ENCODE measurements around the gene FLACC1.
A peak's percentile ranks its signal among the peaks of the same experiment; 100 is the strongest.

Gene FLACC1

GRCh38 chr2:201357221-201357620, at the start of gene FLACC1:
FLACC1 (minus strand) TSS chr2:201357345; CDS start chr2:201351404, 5,941 bp downstream.
- Histone ChIP-seq H3K27ac (ENCODE audit: low read length) (peak within 1 kb of the TSS; percentile 44), H3K27me3 (ENCODE audit: low read depth, low read length) (no peaks in the 10 kb centered on the region), H3K4me1 (ENCODE audit: control insufficient read depth in 1 of 2, insufficient read depth in 2 of 2, low read length in 2 of 2) (peaks cover 0 to 11% of the 10 kb centered on the region in 2 donors), H3K36me3 (ENCODE audit: control insufficient read depth in 1 of 2, insufficient read depth in 2 of 2, low read length in 2 of 2) (no peaks in the 10 kb centered on the region), H3K4me3 (ENCODE audit: low read depth in 1 of 2, low read length in 2 of 2) (peak within 1 kb of the TSS; percentile 2 to 8), H3K9me3 (ENCODE audit: control insufficient read depth in 1 of 2, low read length in 2 of 2) (no peaks in the 10 kb centered on the region)

- peak overlapping the region; percentile 39 for H3K27ac ChIP-seq (ENCODE audit: low read length)
- H3K9me3 ChIP-seq (ENCODE audit: control insufficient read depth in 1 of 2, low read length in 2 of 2): no peaks in the 10 kb centered on the region
- H3K27me3 ChIP-seq (ENCODE audit: low read depth, low read length): no peaks in the 10 kb centered on the region
- no peak overlapping the region for H3K4me3 ChIP-seq (ENCODE audit: low read depth in 1 of 2, low read length in 2 of 2)
- H3K36me3 ChIP-seq (ENCODE audit: control insufficient read depth in 1 of 2, insufficient read depth in 2 of 2, low read length in 2 of 2): no peaks in the 10 kb centered on the region
- peaks cover 8 to 47% of the 10 kb centered on the region in 2 donors for H3K4me1 ChIP-seq (ENCODE audit: control insufficient read depth in 1 of 2, insufficient read depth in 2 of 2, low read length in 2 of 2)
Measured at GRCh38 chr2:201406077-201406662, 49.0 kb upstream of the FLACC1 start.

- Histone ChIP-seq H3K4me3 (ENCODE audit: low read depth in 1 of 2, low read length in 2 of 2) (no peak overlapping the region), H3K9me3 (ENCODE audit: control insufficient read depth in 1 of 2, low read length in 2 of 2) (no peaks in the 10 kb centered on the region), H3K4me1 (ENCODE audit: control insufficient read depth in 1 of 2, insufficient read depth in 2 of 2, low read length in 2 of 2) (peaks cover 8 to 48% of the 10 kb centered on the region in 2 donors), H3K36me3 (ENCODE audit: control insufficient read depth in 1 of 2, insufficient read depth in 2 of 2, low read length in 2 of 2) (no peaks in the 10 kb centered on the region), H3K27me3 (ENCODE audit: low read depth, low read length) (no peaks in the 10 kb centered on the region), H3K27ac (ENCODE audit: low read length) (no peak overlapping the region)
Measured at GRCh38 chr2:201404699-201405280, 47.6 kb upstream of the FLACC1 start.

- no peak overlapping the region for H3K27ac ChIP-seq (ENCODE audit: low read length)
- peaks cover 8 to 44% of the 10 kb centered on the region in 2 donors for H3K4me1 ChIP-seq (ENCODE audit: control insufficient read depth in 1 of 2, insufficient read depth in 2 of 2, low read length in 2 of 2)
- H3K36me3 ChIP-seq (ENCODE audit: control insufficient read depth in 1 of 2, insufficient read depth in 2 of 2, low read length in 2 of 2): no peaks in the 10 kb centered on the region
- no peaks in the 10 kb centered on the region for H3K9me3 ChIP-seq (ENCODE audit: control insufficient read depth in 1 of 2, low read length in 2 of 2)
- no peak overlapping the region for H3K4me3 ChIP-seq (ENCODE audit: low read depth in 1 of 2, low read length in 2 of 2)
- no peaks in the 10 kb centered on the region for H3K27me3 ChIP-seq (ENCODE audit: low read depth, low read length)
Measured at GRCh38 chr2:201403880-201404279, 46.7 kb upstream of the FLACC1 start.

GRCh38 chr2:201402651-201403562, 45.8 kb upstream of the FLACC1 start:
- peaks cover 2 to 5% of the 10 kb centered on the region in 2 donors for H3K36me3 ChIP-seq (ENCODE audit: control insufficient read depth in 1 of 2, insufficient read depth in 2 of 2, low read length in 2 of 2)
- H3K27me3 ChIP-seq (ENCODE audit: low read depth, low read length): no peaks in the 10 kb centered on the region
- H3K4me3 ChIP-seq (ENCODE audit: low read depth in 1 of 2, low read length in 2 of 2): no peak overlapping the region
- no peaks in the 10 kb centered on the region for H3K9me3 ChIP-seq (ENCODE audit: control insufficient read depth in 1 of 2, low read length in 2 of 2)
- no peak overlapping the region for H3K27ac ChIP-seq (ENCODE audit: low read length)
- peaks cover 8 to 44% of the 10 kb centered on the region in 2 donors for H3K4me1 ChIP-seq (ENCODE audit: control insufficient read depth in 1 of 2, insufficient read depth in 2 of 2, low read length in 2 of 2)

- Histone ChIP-seq H3K4me1 (ENCODE audit: control insufficient read depth in 1 of 2, insufficient read depth in 2 of 2, low read length in 2 of 2) (peaks cover 8 to 37% of the 10 kb centered on the region in 2 donors), H3K4me3 (ENCODE audit: low read depth in 1 of 2, low read length in 2 of 2) (no peak overlapping the region), H3K27ac (ENCODE audit: low read length) (no peak overlapping the region), H3K9me3 (ENCODE audit: control insufficient read depth in 1 of 2, low read length in 2 of 2) (no peaks in the 10 kb centered on the region), H3K27me3 (ENCODE audit: low read depth, low read length) (no peaks in the 10 kb centered on the region), H3K36me3 (ENCODE audit: control insufficient read depth in 1 of 2, insufficient read depth in 2 of 2, low read length in 2 of 2) (peaks cover 13 to 16% of the 10 kb centered on the region in 2 donors)
Measured at GRCh38 chr2:201401815-201402214, 44.7 kb upstream of the FLACC1 start.

GRCh38 chr2:201396595-201396994, 39.5 kb upstream of the FLACC1 start:
- H3K27me3 ChIP-seq (ENCODE audit: low read depth, low read length): no peaks in the 10 kb centered on the region
- H3K4me1 ChIP-seq (ENCODE audit: control insufficient read depth in 1 of 2, insufficient read depth in 2 of 2, low read length in 2 of 2): peaks cover 0 to 5% of the 10 kb centered on the region in 2 donors
- no peaks in the 10 kb centered on the region for H3K9me3 ChIP-seq (ENCODE audit: control insufficient read depth in 1 of 2, low read length in 2 of 2)
- H3K4me3 ChIP-seq (ENCODE audit: low read depth in 1 of 2, low read length in 2 of 2): no peak overlapping the region
- H3K36me3 ChIP-seq (ENCODE audit: control insufficient read depth in 1 of 2, insufficient read depth in 2 of 2, low read length in 2 of 2): peaks cover 40 to 51% of the 10 kb centered on the region in 2 donors
- H3K27ac ChIP-seq (ENCODE audit: low read length): no peak overlapping the region

- H3K9me3 ChIP-seq (ENCODE audit: control insufficient read depth in 1 of 2, low read length in 2 of 2): no peaks in the 10 kb centered on the region
- H3K27me3 ChIP-seq (ENCODE audit: low read depth, low read length): no peaks in the 10 kb centered on the region
- peaks cover 0 to under 1% of the 10 kb centered on the region in 2 donors for H3K4me1 ChIP-seq (ENCODE audit: control insufficient read depth in 1 of 2, insufficient read depth in 2 of 2, low read length in 2 of 2)
- H3K27ac ChIP-seq (ENCODE audit: low read length): no peak overlapping the region
- peaks cover 47 to 50% of the 10 kb centered on the region in 2 donors for H3K36me3 ChIP-seq (ENCODE audit: control insufficient read depth in 1 of 2, insufficient read depth in 2 of 2, low read length in 2 of 2)
- no peak overlapping the region for H3K4me3 ChIP-seq (ENCODE audit: low read depth in 1 of 2, low read length in 2 of 2)
Measured at GRCh38 chr2:201383136-201383535, 26.0 kb upstream of the FLACC1 start.

- Histone ChIP-seq H3K36me3 (ENCODE audit: control insufficient read depth in 1 of 2, insufficient read depth in 2 of 2, low read length in 2 of 2) (peaks cover 22 to 23% of the 10 kb centered on the region in 2 donors), H3K27ac (ENCODE audit: low read length) (peak overlapping the region; percentile 14), H3K4me1 (ENCODE audit: control insufficient read depth in 1 of 2, insufficient read depth in 2 of 2, low read length in 2 of 2) (peaks cover 0 to 11% of the 10 kb centered on the region in 2 donors), H3K27me3 (ENCODE audit: low read depth, low read length) (no peaks in the 10 kb centered on the region), H3K4me3 (ENCODE audit: low read depth in 1 of 2, low read length in 2 of 2) (no peak overlapping the region), H3K9me3 (ENCODE audit: control insufficient read depth in 1 of 2, low read length in 2 of 2) (no peaks in the 10 kb centered on the region)
Measured at GRCh38 chr2:201378496-201379397, 21.6 kb upstream of the FLACC1 start.

- Histone ChIP-seq H3K4me3 (ENCODE audit: low read depth in 1 of 2, low read length in 2 of 2) (no peak overlapping the region), H3K27ac (ENCODE audit: low read length) (peak overlapping the region; percentile 23), H3K36me3 (ENCODE audit: control insufficient read depth in 1 of 2, insufficient read depth in 2 of 2, low read length in 2 of 2) (peaks cover 15% of the 10 kb centered on the region in 2 donors), H3K9me3 (ENCODE audit: control insufficient read depth in 1 of 2, low read length in 2 of 2) (no peaks in the 10 kb centered on the region), H3K27me3 (ENCODE audit: low read depth, low read length) (no peaks in the 10 kb centered on the region), H3K4me1 (ENCODE audit: control insufficient read depth in 1 of 2, insufficient read depth in 2 of 2, low read length in 2 of 2) (peaks cover 0 to 11% of the 10 kb centered on the region in 2 donors)
Measured at GRCh38 chr2:201377218-201377617, 20.1 kb upstream of the FLACC1 start.
